Measurements from ENCODE around the gene CRADD.
"Not testable (repeated sequence)": the region's sequence is repeated elsewhere in the genome, so short reads cannot be mapped to it uniquely, and the experiment has no call there.

The CRADD gene

DNA sequence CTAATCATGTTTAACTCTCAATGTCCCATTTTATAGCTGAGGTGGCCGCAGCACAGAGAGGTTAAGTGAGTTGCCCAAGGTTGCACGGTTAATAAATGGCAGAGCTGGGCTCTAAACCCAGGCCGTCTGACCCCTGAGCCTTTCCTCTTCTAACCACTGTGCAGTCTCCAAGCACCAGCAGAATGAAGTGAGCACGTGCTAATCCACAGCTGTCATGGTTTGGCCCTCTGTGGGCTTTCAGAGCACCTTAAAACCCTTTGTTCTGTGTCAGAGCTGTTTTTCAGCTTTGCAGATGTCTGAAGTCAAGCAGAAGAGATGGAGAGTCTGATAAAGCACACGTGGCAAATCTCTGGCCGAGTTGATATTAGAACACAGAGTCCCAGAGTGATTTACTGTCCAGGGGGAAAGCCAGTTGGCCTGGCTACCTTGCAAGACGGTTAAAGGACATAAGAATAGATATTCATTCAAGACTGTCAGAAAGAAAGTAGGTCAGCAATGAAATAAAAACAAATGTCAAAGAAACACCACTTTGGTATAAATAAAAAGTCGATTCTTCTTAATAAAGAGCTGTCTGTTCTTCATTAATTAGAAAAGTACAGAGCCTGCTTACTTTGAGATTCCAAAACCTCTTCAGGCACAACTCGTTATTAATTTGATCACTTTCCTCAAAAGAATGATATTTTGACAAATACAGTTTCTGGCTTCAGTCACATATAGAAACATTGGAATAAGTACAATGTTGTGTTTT lies 107.3 kb downstream of the CRADD start:
- no peak for DNase-seq (ENCODE audit: low read depth)

GRCh38 chr12:93785249-93786010 lies 108.3 kb downstream of the CRADD start:
- DNase-seq (ENCODE audit: low read depth): peak; percentile 88

- no peak for DNase-seq (ENCODE audit: low read depth)
Observed at GRCh38 chr12:93786656-93787397, 109.7 kb downstream of the CRADD start.

DNA sequence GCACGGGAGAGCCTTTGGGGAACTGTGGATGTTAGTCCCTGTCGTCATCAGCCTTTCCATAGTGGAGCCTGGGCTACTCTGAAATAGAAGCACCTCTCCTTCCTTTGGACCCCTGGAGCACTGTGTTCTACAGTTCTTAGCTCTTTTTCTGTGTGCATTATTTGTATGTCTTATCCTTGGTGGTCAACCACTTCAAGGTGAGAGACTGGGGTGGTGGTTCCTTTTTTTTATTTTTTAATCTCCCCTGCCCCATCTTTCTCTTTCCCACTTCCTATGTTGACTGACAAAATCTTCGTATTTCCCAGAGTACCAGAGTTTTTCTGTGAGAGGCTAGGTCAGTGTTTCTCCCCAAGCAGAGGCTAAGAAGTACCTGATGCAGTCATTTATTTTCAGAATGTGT lies 111.7 kb downstream of the CRADD start:
- DNase-seq (ENCODE audit: low read depth): no peak

- DNase-seq (ENCODE audit: low read depth): no peak
Observed at GRCh38 chr12:93789767-93790166, 112.6 kb downstream of the CRADD start.

- no peak for DNase-seq (ENCODE audit: low read depth)
Observed at GRCh38 chr12:93790472-93791152, 113.4 kb downstream of the CRADD start.

- no peak for DNase-seq (ENCODE audit: low read depth)
Observed at GRCh38 chr12:93793007-93793406, 115.8 kb downstream of the CRADD start.

DNA sequence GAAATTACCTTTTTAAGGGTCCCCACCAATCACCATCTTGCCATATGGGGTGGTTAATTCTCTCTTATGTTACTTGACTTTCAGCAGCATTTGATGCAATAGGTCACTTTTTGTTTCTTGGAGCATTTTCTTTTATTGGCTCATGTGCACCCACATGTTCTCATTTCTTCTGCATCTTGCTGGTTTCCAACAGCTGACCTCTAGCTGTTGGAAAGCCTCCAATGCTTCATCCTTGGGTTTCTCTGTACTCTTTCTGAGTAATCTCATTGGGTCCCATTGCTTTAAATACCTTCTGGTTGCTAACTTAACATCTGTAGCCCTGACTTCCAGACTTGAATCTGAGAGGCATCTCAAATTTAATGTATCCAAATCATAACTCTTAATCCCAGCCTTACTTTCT lies 116.8 kb downstream of the CRADD start:
- DNase-seq (ENCODE audit: low read depth): no peak

GRCh38 chr12:93794738-93795137 lies 117.6 kb downstream of the CRADD start:
- no peak for DNase-seq (ENCODE audit: low read depth)

GRCh38 chr12:93795352-93795751 lies 118.2 kb downstream of the CRADD start:
- DNase-seq (ENCODE audit: low read depth): no peak

DNA sequence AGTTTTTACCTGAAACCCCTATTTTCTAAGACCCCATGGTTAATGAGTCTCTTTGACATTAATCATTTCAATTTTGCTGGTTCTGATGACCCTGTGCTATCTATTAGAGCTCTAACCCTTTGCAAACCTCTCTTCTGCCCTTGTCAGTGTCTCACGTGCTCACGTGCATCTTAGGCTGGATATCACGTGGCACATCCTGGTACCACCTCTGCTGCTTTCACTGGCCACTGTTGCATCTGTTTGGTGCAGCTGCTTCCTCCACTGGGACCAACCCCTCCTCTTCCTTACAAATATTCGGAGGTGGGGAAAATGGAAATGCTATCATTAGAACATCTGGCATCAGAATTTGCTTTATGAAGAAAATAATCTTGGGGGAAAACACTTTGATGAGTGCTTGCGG lies 119.6 kb downstream of the CRADD start:
- DNase-seq (ENCODE audit: low read depth): no peak

DNA sequence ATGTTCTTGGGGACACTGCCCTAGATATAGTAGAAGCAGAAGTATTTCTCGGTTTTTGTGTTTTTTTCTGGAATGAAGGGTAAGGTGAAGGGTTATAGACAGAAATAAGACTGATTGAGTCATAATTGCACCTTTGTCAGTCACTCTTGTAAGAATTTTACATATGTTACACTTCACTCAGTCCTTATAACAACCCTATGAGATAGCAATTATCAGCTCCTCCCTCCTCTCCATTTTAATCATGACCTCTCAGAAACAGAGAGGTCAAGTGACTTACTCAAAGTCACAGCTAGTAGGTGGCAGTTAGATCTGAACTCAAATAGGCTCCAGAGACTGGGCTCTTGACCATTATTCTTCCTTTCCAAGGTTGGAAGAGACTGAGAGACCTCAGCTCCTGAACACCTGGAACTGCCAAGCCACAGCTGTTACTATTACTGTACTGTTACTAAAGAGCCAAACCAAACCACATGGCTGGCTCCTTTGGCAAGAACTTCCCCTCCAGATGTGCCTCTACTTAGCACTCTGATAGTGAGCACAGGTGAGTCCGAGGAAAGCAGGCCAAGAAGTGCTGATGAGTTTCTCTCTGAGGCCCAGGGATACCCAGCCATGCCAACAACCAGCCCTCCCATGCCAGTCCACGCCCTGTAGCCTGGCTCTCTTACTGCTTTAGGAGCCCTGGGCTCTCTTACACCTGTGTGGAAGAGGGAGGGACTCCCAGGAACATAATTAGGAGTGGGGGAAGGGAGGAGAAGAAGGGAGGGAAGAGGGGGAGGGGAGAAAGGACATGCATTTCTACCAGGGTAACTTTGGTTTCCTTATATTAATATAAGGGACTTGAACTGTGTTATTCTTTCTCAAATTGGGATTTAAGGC lies 121.3 kb downstream of the CRADD start:
- no peak for DNase-seq (ENCODE audit: low read depth)

DNA sequence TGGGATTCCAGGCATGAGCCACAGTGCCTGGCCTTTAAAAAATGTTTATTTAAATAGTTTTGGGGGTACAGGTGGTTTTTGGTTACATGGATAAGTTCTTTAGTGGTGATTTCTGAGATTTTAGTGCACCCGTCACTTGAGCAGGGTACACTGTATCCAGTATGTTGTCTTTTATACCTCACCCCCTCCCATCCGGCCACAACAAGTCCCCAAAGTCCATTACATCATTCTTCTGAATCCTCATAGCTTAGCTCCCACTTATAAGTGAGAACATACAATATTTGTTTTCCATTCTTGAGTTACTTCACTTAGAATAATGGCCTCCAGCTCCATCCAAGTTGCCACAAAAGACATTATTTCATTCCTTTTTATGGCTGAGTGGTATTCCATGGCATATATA lies 124.5 kb downstream of the CRADD start:
- DNase-seq (ENCODE audit: low read depth): not testable (repeated sequence)

- DNase-seq (ENCODE audit: low read depth): no peak
Observed at GRCh38 chr12:93802293-93802692, 125.1 kb downstream of the CRADD start.

DNA sequence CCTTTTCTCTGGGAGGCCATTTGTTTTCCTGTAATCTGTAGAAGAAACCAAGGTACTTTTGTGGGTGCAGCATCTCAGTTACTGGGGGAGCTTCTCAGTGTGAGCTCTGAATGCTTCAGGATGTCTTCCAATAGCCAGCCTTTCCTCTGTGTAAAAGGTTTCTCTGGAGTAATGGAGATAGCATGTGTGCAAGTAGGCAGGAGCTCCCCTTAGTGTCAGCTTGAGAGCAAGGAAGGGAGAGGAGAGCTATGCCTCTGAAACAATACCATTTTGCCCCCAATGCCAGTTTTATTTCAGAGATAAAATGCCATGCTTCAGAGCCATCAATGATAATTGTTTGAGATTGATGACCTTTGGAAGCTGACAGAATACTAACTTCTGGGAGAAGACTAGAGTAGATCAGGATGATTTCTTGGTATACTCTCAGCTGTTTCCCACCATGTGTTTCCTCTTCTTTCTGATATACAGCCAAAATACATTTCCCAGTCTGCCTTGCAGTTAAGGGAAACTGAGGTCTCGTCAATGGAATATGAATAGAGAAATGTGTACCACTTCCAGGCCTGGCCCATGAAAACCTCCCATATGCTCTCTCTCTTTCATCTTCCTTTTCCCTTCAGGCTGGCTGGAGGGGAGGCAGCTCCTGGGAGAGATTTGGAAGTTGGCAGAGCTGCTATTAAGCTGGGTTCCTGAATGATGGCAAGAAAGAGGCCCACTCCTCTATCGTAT lies 125.7 kb downstream of the CRADD start:
- no peak for DNase-seq (ENCODE audit: low read depth)

DNA sequence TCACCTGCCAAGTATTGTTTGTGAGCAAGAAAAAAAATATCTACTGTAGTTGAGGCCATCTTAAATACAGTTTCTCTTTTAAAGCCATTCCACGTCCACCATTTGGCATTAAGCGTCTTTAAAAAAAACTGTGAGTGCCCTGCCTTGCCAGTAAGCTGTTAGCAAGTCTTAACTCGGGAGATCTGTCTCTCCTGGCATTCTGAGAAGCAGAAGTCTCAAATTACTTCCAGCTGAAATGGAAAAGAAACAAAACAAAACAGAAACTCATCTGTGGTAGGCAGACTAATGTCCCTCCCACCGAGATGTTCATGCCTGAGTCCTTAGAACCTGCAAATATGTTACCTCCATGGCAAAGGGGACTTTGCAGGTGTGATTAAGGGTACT lies 126.2 kb downstream of the CRADD start:
- DNase-seq (ENCODE audit: low read depth): peak; percentile 75

- DNase-seq (ENCODE audit: low read depth): no peak
Observed at GRCh38 chr12:93804392-93805179, 127.4 kb downstream of the CRADD start.

- DNase-seq (ENCODE audit: low read depth): no peak
Observed at GRCh38 chr12:93805736-93806141, 128.6 kb downstream of the CRADD start.

DNA sequence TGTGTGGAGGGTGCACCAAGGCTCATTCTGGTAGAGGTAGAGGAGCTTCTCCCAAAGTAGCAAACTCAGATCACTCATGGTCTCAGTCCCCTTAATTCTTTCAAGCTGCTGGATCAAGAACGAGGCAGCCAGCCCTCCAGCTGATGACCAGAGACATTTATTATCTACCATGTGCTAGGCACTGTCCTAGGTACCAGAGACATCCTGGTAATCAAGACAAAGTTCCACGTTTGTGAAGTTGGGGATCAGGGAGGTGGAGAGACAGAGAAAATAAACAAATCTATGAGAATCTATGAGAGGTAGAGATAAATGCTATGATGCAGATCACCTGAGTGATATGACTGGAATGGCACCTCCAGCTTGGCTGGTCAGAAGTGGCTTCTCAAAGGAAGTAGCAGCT lies 130.2 kb downstream of the CRADD start:
- DNase-seq (ENCODE audit: low read depth): no peak
